HFFc6 (cell line): Measurements from ENCODE around the gene CITED2. TPM values are rescaled to one million over a fixed set of nuclear protein-coding genes. Genes with fewer than 3 reads are reported as not detected.

Experiments
- DNase-seq: peaks from one replicate; pipeline ENCODE4 v3.0.0-alpha.2; 2018
- H3K27ac Mint-ChIP-seq: 2 replicates; pipeline ENCODE4 v1.8.0; 2020; ENCODE audit warnings: mild to moderate bottlenecking, mixed read lengths
- H3K27me3 Mint-ChIP-seq: 2 replicates; pipeline ENCODE4 v1.8.0; 2021; ENCODE audit warnings: mild to moderate bottlenecking, moderate library complexity, mixed read lengths; ENCODE audit not compliant: insufficient read depth
- H3K36me3 Mint-ChIP-seq: 2 replicates; pipeline ENCODE4 v1.8.0; 2021; ENCODE audit warnings: low read depth, mixed read lengths
- H3K4me1 Mint-ChIP-seq: 2 replicates; pipeline ENCODE4 v1.8.0; 2020; ENCODE audit warnings: low read depth, mixed read lengths
- H3K4me3 Mint-ChIP-seq: 2 replicates; pipeline ENCODE4 v1.8.0; 2020; ENCODE audit warnings: mild to moderate bottlenecking, moderate library complexity, mixed read lengths
- H3K9me3 Mint-ChIP-seq: 2 replicates; pipeline ENCODE4 v1.8.0; 2020; ENCODE audit warnings: mild to moderate bottlenecking, mixed read lengths
- CTCF ChIP-seq: fragments of 200-600 bp; sonication (generic); IDR thresholded peaks from 2 replicates; pipeline ENCODE4 v1.5.0; 2021; ENCODE audit warnings: antibody characterized with exemption, mild to moderate bottlenecking
- total RNA-seq, 6 experiments: library from RNA; stranded (reverse); fragmentation: NEBNext Ultra II Directional; extraction: Animal tissue kit (Norgen Biotek cat#: 25700); gene quantifications; 2 replicates in 1 of 6; 3 replicates in 5 of 6; pipeline ENCODE4 v1.2.3, GENCODE V29; 2021

The CITED2 gene
- total RNA-seq, 6 experiments from 2014 or later: 1,147 to 1,717 (median 1,616) TPM

- no peak overlapping the region for H3K4me3 Mint-ChIP-seq
- H3K27me3 Mint-ChIP-seq: no peaks in the 10 kb centered on the region; the same call in 1 of the 2 replicates
- no peaks in the 10 kb centered on the region for H3K4me1 Mint-ChIP-seq
- H3K27ac Mint-ChIP-seq: no peak overlapping the region
- no peak for TF ChIP-seq CTCF
- H3K36me3 Mint-ChIP-seq: no peaks in the 10 kb centered on the region
- DNase-seq: no peak
- H3K9me3 Mint-ChIP-seq: no peaks in the 10 kb centered on the region
These were observed 24.9 kb downstream of the CITED2 start for GRCh38 chr6:139349464-139350020.

- no peaks in the 10 kb centered on the region for H3K4me1 Mint-ChIP-seq
- no peak for TF ChIP-seq CTCF
- no peak overlapping the region for H3K4me3 Mint-ChIP-seq
- peaks cover 3% of the 10 kb centered on the region for H3K27me3 Mint-ChIP-seq
- no peak for DNase-seq
- no peak overlapping the region for H3K27ac Mint-ChIP-seq
- no peaks in the 10 kb centered on the region for H3K9me3 Mint-ChIP-seq
- no peaks in the 10 kb centered on the region for H3K36me3 Mint-ChIP-seq
These were observed 28.1 kb downstream of the CITED2 start for GRCh38 chr6:139346392-139346791.

DNA sequence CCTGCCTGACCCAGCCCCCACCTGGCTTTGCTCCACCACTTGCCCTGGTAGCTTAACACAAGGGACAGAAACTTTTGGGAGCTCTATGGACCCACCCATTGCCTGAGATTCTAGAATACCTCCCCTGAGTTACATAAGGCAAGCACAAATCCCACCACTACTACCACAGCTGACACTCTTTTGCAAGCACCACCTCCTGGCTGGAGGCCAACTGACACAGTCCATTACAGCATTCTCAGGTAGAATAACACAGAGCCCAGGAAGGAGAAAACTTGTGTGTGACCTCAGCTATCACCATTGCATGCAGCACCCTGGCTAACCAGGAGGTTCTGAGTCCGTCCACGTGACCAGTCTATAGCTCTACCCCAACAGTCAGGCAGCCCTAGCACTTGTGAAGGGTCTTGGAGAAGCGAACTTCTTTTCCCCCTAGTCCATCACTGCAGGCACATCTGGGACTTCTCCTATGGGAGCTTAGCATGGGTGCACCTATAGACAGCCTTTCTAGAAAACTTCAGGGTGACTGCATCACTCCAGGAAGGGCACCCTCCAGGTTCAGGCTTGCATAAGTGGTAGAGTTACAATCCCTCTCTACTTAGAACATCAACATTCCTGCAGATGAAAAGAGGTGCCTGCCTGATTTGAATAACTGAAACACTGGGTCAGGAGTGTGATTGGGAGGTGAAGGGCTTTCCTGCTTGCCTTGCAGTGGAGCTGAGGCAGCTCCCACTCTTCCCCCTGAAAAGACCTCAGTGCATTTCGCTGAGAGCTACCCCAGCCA lies 30.1 kb downstream of the CITED2 start:
- H3K9me3 Mint-ChIP-seq: no peaks in the 10 kb centered on the region
- no peaks in the 10 kb centered on the region; the same call in 1 of the 2 replicates for H3K4me1 Mint-ChIP-seq
- no peaks in the 10 kb centered on the region for H3K36me3 Mint-ChIP-seq
- no peak for TF ChIP-seq CTCF
- peaks cover 3% of the 10 kb centered on the region for H3K27me3 Mint-ChIP-seq
- H3K27ac Mint-ChIP-seq: no peak overlapping the region
- H3K4me3 Mint-ChIP-seq: no peak overlapping the region
- no peak for DNase-seq

DNA sequence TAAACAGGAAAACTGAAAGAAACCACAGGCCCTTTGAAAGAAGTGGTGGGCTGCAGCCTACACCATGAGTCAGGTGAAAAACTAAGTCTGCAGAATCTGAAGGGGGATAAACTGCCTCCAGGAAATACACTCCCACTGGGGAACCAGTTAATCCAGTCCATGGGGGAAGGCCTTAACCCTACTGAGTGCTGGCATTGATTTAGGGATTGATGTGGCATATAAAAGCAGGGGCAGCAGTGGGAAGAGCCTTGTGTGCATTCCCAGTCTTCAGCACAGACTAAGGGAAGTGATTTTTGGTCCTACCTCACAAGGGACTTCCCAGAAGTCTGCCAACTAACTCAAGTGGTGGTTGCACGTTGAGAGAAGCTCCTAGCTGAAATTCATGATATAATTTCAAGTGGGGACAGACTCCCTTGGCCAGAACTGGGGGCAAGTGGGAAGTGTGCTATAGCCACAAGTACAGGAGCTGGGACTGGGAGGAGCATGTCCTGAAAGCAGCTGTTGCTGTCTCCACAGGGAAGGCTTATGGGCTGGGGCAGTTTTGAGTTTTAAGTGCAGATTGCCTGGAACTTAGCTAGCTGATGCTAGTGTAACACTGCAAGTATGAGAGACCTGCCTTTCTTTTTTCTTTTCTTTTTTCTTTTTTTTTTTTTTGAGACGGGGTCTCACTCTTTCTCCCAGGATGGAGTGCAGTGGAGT lies 31.2 kb downstream of the CITED2 start:
- Mint-ChIP-seq H3K4me3 (no peak overlapping the region), H3K27ac (no peak overlapping the region), H3K4me1 (peaks cover 10% of the 10 kb centered on the region; the same call in 1 of the 2 replicates), H3K36me3 (no peaks in the 10 kb centered on the region), H3K27me3 (peaks cover 3% of the 10 kb centered on the region), H3K9me3 (no peaks in the 10 kb centered on the region)
- DNase-seq: no peak
- TF ChIP-seq CTCF: no peak

GRCh38 chr6:139341060-139341459 lies 33.4 kb downstream of the CITED2 start:
- Mint-ChIP-seq H3K27me3 (peaks cover 3% of the 10 kb centered on the region), H3K4me1 (peaks cover 15% of the 10 kb centered on the region; the same call in 1 of the 2 replicates), H3K9me3 (no peaks in the 10 kb centered on the region), H3K36me3 (no peaks in the 10 kb centered on the region), H3K4me3 (no peak overlapping the region), H3K27ac (no peak overlapping the region)
- TF ChIP-seq CTCF: no peak
- DNase-seq: no peak
